Breast epithelium (tissue), 4 donors: ENCODE data around the gene GDF10. TPM values are rescaled to one million over a fixed set of nuclear protein-coding genes. Genes with fewer than 3 reads are reported as not detected.

ENCODE experiments used
- DNase-seq, 2 donors: peaks; one replicate each; pipeline ENCODE4 v3.0.0-alpha.2; 2019; ENCODE audit warnings: low spot score in 2 of 2
- H3K27ac ChIP-seq, 2 donors: fragments of 200-600 bp; sonication (generic) in 1 of 2; one replicate each; pipeline ENCODE4 v1.5.1; 2016 to 2019; ENCODE audit warnings: mild to moderate bottlenecking in 1 of 2
- H3K27me3 ChIP-seq, 2 donors: fragments of 200-600 bp; sonication (generic) in 1 of 2; one replicate each; pipeline versions ENCODE4 v1.5.1 to v1.6.0; 2017 to 2019; ENCODE audit warnings: control low read depth in 1 of 2, mild to moderate bottlenecking in 1 of 2
- H3K36me3 ChIP-seq: fragments of 200-600 bp; one replicate; pipeline ENCODE4 v1.5.1; 2019
- H3K4me1 ChIP-seq, 2 donors: fragments of 200-600 bp; sonication (generic); one replicate each; pipeline ENCODE4 v1.5.1; 2016 to 2019; ENCODE audit warnings: control low read depth in 1 of 2
- H3K4me3 ChIP-seq, 3 donors: fragments of 200-600 bp; sonication (generic); 1 replicate in 2 of 3; 2 replicates in 1 of 3; pipeline ENCODE4 v1.5.1; 2016 to 2019; ENCODE audit warnings: mild to moderate bottlenecking in 3 of 3, moderate library complexity in 2 of 3
- H3K9me3 ChIP-seq, 2 donors: fragments of 200-600 bp; sonication (generic) in 1 of 2; one replicate each; pipeline ENCODE4 v1.5.1; 2016 to 2019; ENCODE audit warnings: control low read depth in 1 of 2
- CTCF ChIP-seq, 3 donors: fragments of 450-650 bp; IDR thresholded peaks; one replicate each; pipeline ENCODE4 v1.5.1; 2016 to 2017; ENCODE audit warnings: antibody characterized with exemption in 3 of 3, mild to moderate bottlenecking in 3 of 3, moderate library complexity in 3 of 3
- POLR2A ChIP-seq: fragments of 450-650 bp; IDR thresholded peaks from one replicate; pipeline ENCODE4 v1.6.1; 2016; ENCODE audit warnings: antibody characterized with exemption, mild to moderate bottlenecking, moderate library complexity
- POLR2AphosphoS5 ChIP-seq, 3 donors: sonication (generic); formaldehyde crosslinking; IDR thresholded peaks; one replicate each; pipeline ENCODE4 v1.6.1; 2017; ENCODE audit warnings: antibody characterized with exemption in 3 of 3
- intact Hi-C: fragments of 100-400 bp; cut with DNase I; formaldehyde crosslinking; loops from one replicate; pipeline ENCODE4 v1.15.1; 2023; ENCODE audit warnings: low total_unique reads
- total RNA-seq, 3 donors: library from RNA; depleted of rRNA; stranded (reverse); fragments of >200 nt; gene quantifications; one replicate each; pipeline ENCODE4 v1.1.0, GENCODE V29; 2016

GDF10 gene
- total RNA-seq, 3 donors from 2014 or later = 2.0 to 12.3 (median 2.0) TPM

- no peak for TF ChIP-seq POLR2A
- TF ChIP-seq CTCF (IDR thresholded peaks at IDR 0.05) = no peak
- no peak for TF ChIP-seq POLR2AphosphoS5 (IDR thresholded peaks at IDR 0.05)
- Histone ChIP-seq H3K27ac (no peak overlapping the region), H3K27me3 (no peaks in the 10 kb centered on the region), H3K36me3 (no peaks in the 10 kb centered on the region), H3K4me1 (no peaks in the 10 kb centered on the region), H3K4me3 (no peak overlapping the region), H3K9me3 (no peaks in the 10 kb centered on the region)
- no peak for DNase-seq
- intact Hi-C loops = no loop called here
Measured at GRCh38 chr10:47331491-47331890, 31.5 kb downstream of the GDF10 start.

DNA sequence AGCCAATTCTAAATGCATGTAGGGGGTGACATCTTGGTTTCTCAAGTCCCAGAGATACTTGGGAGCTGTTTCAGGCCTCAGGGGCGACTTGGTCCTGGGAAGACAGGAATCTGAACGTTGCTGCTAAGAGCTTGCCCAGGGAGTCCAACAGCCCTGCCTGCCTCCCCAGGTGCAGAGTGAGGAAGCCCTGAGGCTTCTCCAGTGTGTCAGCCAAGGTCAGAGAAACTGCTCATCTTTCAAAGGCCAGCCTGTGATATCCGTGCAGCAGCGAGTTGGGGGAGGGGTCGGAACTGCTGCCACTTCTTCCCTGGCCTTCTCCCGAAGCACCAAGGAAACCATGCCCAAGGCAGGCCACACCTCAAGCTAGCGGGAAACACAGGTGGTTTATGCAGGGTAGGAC, 32.0 kb downstream of the GDF10 start:
- no peaks in the 10 kb centered on the region for H3K4me1 ChIP-seq
- H3K27ac ChIP-seq = no peak overlapping the region
- intact Hi-C loops = no loop called here
- no peaks in the 10 kb centered on the region for H3K27me3 ChIP-seq
- TF ChIP-seq CTCF (IDR thresholded peaks at IDR 0.05) (no peak), POLR2A (no peak), POLR2AphosphoS5 (IDR thresholded peaks at IDR 0.05) (no peak)
- no peak overlapping the region for H3K4me3 ChIP-seq
- DNase-seq = no peak
- no peaks in the 10 kb centered on the region for H3K9me3 ChIP-seq
- no peaks in the 10 kb centered on the region for H3K36me3 ChIP-seq

DNA sequence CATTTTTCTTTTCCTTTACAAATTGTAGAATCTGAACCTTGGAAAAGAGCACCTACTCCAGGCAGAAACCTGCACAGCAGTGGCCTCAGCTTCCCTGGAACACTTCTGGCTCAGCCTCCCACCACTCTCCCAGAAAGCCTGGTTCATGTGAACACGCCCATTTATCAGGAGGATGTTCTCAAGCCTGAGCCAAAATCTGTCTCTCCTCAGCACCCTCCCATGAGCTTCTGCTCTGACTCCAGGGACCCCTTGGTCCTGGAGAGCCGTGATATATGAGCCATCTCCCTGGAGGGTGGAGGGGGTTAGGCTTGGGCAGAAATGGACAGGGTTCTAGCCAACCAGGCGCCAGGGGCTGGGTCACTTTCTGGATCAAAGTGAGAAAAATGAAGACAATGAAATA, 32.4 kb downstream of the GDF10 start:
- Histone ChIP-seq H3K4me1 (no peaks in the 10 kb centered on the region), H3K9me3 (no peaks in the 10 kb centered on the region), H3K27ac (no peak overlapping the region), H3K4me3 (no peak overlapping the region), H3K27me3 (no peaks in the 10 kb centered on the region), H3K36me3 (no peaks in the 10 kb centered on the region)
- intact Hi-C loops = no loop called here
- TF ChIP-seq POLR2AphosphoS5 (IDR thresholded peaks at IDR 0.05) = no peak
- no peak for TF ChIP-seq POLR2A
- no peak for DNase-seq

DNA sequence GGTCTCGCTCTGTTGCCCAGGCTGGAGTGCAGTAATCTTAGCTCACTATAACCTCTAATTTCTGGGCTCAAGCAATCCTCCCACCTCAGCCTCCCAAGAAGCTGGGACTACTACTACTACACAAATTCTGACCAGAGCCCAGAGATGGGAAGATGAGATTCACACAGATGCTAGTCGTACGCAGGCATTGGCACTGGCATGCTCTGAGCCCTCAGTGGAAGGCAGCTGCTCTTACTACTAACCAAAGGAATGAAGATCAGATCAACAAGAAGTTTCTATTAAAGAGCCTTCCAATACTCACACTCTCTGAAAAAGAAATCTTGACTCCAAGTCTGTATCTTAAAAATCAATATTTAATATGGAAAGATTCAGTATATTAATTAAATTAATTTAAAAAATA, 32.9 kb downstream of the GDF10 start:
- intact Hi-C loops = no loop called here

GRCh38 chr10:47333532-47333931, 33.5 kb downstream of the GDF10 start:
- Histone ChIP-seq H3K9me3 (no peaks in the 10 kb centered on the region), H3K36me3 (no peaks in the 10 kb centered on the region), H3K27ac (no peak overlapping the region), H3K4me1 (no peaks in the 10 kb centered on the region), H3K4me3 (no peak overlapping the region), H3K27me3 (no peaks in the 10 kb centered on the region)
- intact Hi-C loops = no loop called here
- TF ChIP-seq CTCF (IDR thresholded peaks at IDR 0.05) (no peak), POLR2AphosphoS5 (IDR thresholded peaks at IDR 0.05) (no peak), POLR2A (no peak)
- DNase-seq = no peak

More for the DNA sequence above, 32.9 kb downstream of the GDF10 start:
- TF ChIP-seq POLR2A (no peak), POLR2AphosphoS5 (IDR thresholded peaks at IDR 0.05) (no peak), CTCF (IDR thresholded peaks at IDR 0.05) (no peak)
- no peaks in the 10 kb centered on the region for H3K27me3 ChIP-seq
- no peak overlapping the region for H3K27ac ChIP-seq
- H3K4me1 ChIP-seq = no peaks in the 10 kb centered on the region
- no peak for DNase-seq
- H3K36me3 ChIP-seq = no peaks in the 10 kb centered on the region
- H3K9me3 ChIP-seq = no peaks in the 10 kb centered on the region
- H3K4me3 ChIP-seq = no peak overlapping the region
